GM18499 (cell line): ENCODE measurements around the gene OR51B4.
"Not testable (repeated sequence)": the region's sequence is repeated elsewhere in the genome, so short reads cannot be mapped to it uniquely, and the experiment has no call there.

Source experiments
- ATAC-seq: cut with Tn5 transposase; IDR thresholded peaks from one replicate; pipeline ENCODE4 v1.9.1; 2021; ENCODE audit warnings: moderate number of reproducible peaks; ENCODE audit not compliant: insufficient read depth, unreplicated experiment

OR51B4 gene

DNA sequence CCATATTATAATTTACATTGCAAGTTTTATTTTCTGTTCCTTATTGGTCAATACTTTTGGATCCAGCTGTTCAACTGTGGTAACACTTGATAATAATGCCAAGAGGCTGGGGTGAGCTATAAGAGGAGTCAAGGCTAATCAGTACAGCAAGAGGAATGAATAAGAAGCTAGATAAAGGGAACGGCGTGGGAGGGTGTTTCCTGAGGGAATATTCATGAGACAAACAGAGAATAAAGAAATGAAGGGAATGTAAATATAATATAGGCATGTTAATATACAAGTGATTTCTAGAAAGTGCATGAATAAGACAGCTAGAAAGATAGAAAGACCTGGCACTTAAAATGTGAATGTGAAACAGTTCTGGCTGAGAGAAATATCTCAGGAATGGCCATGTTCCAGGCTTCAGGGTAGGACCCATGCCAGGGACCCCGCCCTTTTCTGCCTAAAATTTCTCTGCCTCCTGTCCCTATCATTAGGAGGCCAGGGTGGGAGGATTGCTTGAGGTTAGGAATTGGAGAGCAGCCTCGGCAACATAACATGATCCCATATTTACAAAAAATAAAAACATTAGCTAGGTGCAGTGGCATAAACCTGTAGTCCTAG is 3.9 kb downstream of the OR51B4 start:
- ATAC-seq: no peak

DNA sequence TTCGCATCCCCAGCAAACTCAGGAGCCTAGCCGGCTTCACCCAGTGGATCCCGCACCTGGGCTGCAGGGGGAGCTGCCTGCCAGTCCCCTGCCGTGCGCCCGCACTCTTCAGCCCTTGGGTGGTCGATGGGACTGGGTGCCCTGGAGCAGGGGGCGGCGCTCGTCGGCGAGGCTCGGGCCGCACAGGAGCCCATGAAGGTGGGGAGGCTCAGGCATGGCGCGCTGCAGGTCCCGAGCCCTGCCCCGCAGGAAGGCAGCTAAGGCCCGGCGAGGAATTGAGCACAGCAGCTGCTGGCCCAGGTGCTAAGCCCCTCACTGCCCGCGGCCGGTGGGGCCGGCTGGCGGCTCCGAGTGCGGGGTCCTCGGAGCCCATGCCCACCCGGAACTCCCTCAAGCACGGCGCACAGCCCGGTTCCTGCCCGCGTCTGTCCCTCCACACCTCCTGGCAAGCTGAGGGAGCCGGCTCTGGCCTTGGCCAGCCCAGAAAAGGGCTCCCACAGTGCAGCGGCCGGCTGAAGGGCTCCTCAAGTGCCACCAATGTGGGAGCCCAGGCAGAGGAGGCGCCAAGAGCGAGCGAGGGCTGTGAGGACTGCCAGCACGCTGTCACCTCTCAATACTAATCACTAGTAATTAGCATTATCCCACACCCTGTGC is 7.3 kb downstream of the OR51B4 start:
- ATAC-seq: not testable (repeated sequence)

DNA sequence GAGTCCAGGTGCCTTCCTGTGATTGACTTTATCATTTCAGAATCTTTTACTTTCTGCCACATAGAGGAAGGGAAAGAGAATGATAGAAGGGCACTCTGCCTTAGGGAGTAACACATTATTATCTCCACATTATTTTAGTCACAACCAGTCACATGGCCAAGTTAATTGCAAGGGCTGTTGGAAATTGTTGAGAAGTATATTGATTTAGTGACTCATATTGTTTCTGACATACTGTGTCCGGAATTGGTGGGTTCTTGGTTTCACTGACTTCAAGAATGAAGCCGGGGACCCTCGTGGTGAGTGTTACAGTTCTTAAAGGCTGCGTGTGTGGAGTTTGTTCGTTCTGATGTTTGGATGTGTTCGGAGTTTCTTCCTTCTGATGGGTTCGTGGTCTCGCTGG is 8.7 kb downstream of the OR51B4 start:
- ATAC-seq: no peak

DNA sequence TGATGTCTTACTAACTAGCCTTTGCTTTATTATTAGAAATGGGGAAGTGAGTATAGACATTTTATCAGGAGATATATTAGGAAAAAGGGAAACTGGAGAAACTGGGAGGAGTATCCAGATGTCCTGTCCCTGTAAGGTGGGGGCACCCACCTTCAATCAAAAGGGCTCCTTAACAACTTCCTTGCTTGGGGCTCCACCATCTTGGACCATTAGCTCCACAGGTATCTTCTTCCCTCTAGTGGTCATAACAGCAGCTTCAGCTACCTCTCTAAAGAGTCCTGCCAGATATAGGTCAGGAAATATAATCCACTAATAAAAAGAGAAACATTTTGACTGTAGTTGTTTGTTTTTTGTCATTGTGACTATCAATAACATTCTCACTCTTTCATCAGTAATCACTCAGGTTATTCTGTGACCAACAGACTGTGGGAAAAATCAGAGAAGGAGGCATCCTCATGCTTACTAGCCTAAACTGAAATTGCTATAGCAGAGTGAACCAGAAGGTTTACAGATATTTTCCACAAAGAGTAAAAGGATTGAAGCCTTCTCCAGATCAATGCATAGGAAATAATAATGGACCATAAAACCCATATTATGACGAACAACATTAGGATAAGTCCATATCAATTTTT is 10.4 kb downstream of the OR51B4 start:
- ATAC-seq: peak; percentile 85

DNA sequence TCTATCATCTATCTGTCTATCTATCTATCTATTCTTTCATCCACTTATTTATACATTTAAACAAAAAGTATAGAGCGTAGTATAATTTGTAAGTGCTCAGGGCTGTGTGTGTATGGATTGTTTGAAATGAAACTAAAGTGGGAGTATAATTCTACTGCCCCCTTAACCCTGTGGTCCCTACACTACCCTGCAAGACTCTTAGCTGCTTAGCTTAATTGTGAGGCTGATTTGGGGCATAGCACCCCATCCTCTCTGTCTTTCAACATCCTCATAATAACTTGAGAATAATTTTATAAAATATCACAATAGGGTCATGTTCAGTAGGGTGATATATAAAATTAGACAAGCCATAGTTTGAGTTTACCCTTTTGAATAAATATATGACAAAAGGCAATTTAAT is 11.6 kb downstream of the OR51B4 start:
- ATAC-seq: no peak

DNA sequence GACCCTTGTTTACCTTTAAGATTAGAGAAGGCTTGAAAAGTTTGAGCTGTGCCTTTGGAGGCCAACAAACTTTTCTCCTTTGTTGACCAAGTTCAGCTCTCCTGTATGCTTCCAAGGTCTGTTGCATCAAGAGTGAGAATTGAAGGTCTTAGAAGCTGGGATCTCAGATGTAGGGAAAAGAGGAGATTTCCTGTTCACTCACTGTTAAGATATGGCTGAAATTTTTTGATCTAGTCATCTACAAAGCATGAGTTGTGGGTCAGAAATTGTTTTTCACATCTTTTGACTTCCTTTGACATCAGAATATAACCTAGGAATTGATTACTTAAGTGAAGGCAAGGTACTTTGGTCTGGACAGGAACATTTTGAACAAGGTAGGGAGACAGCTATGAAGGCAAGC is 12.1 kb downstream of the OR51B4 start:
- no peak for ATAC-seq

DNA sequence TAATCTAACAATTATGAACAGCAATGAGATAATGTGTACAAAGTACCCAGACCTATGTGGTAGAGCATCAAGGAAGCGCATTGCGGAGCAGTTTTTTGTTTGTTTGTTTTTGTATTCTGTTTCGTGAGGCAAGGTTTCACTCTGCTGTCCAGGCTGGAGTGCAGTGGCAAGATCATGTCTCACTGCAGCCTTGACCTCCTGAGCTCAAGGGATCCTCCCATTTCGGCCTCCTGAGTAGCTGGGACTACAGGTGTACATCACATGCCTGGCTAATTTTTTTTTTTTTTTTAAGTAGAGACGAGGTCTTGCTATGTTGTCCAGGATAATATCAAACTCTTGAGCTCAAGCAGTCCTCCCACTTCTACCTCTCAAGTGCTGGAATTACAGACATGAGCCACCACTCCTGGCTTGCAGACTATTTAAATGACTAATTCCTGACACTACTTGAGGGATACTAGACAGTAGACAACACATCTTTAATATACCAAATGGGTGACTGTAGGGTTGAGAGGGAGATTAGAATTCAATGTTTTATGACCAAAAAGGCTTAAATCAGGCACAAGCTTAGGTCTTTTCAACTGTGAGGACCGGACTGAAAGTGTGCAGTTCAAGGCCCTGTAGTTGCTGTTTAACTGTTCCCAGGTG is 12.7 kb downstream of the OR51B4 start:
- ATAC-seq: no peak

DNA sequence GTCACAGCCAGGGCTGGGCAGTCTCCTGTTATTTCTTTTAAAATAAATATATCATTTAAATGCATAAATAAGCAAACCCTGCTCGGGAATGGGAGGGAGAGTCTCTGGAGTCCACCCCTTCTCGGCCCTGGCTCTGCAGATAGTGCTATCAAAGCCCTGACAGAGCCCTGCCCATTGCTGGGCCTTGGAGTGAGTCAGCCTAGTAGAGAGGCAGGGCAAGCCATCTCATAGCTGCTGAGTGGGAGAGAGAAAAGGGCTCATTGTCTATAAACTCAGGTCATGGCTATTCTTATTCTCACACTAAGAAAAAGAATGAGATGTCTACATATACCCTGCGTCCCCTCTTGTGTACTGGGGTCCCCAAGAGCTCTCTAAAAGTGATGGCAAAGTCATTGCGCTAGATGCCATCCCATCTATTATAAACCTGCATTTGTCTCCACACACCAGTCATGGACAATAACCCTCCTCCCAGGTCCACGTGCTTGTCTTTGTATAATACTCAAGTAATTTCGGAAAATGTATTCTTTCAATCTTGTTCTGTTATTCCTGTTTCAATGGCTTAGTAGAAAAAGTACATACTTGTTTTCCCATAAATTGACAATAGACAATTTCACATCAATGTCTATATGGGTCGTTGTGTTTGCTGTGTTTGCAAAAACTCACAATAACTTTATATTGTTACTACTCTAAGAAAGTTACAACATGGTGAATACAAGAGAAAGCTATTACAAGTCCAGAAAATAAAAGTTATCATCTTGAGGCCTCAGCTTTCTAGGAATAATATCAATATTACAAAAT is 13.4 kb downstream of the OR51B4 start:
- ATAC-seq: no peak

DNA sequence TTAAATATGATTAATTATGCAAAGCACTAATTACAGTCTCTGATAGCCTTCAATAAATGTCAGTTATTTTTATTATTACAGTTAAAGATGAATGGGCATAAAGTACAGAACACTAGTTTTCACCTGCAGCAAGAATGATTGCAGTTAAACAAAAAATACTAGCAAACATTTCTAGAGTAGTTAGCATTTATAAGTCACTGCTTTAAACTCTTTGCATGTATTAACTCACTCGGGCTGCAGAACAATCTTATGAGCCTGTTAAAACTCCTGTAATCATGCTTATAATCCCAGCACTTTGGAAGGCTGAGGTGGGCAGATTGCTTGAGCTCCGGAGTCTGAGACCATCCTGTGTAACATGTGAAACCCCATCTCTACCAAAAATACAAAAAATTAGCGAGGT is 14.8 kb downstream of the OR51B4 start:
- no peak for ATAC-seq

DNA sequence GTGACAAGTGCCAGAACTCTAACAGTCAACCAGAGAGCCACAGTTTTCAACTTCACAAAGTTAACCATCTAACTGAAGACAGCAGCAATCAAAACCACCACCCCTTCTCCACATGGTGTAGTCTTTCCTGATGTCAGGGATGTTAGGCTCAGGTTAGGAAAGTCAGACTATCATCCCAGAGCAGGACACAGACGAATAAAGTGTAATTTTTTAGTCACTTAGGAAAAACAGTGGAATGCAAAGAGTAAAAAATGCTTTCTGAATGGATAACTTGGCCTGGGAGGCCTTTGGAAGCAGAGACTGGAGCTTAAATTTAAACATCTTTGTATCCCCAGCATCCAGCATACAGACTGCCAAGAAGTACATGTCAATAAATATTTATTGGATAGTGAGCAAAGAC is 15.4 kb downstream of the OR51B4 start:
- no peak for ATAC-seq

DNA sequence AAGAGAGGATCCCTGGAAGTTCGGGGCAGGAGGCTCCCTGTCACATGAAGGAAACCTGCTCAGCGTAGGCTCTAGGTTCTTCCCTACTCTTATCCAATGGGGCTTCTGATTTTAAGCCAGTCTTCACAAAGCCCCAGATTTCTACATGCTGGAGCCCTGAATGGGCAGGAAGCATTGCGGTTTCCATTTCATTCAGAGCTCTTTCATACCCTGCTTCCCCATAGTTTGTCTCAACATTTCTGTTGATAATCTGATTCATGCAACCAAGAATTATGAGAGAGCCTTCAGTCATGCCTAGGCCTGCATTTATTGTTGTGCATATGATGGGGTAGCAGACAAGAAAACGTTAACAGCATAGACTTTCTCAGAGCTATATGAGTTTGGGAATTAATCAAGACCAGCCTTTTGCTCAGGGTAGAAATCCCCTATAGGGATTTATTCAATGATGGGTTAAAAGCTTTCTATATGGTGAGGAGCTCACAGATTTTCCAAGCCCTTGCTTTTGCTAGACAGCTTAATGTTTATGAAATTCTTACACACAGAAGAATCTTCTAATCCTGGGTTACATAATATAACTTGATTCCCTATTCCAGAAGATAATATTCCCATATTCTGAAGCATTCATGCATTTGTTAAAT is 15.9 kb downstream of the OR51B4 start:
- no peak for ATAC-seq

DNA sequence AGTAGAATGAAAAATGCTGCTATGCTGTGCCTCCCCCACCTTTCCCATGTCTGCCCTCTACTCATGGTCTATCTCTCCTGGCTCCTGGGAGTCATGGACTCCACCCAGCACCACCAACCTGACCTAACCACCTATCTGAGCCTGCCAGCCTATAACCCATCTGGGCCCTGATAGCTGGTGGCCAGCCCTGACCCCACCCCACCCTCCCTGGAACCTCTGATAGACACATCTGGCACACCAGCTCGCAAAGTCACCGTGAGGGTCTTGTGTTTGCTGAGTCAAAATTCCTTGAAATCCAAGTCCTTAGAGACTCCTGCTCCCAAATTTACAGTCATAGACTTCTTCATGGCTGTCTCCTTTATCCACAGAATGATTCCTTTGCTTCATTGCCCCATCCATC is 17.1 kb downstream of the OR51B4 start:
- ATAC-seq: no peak

DNA sequence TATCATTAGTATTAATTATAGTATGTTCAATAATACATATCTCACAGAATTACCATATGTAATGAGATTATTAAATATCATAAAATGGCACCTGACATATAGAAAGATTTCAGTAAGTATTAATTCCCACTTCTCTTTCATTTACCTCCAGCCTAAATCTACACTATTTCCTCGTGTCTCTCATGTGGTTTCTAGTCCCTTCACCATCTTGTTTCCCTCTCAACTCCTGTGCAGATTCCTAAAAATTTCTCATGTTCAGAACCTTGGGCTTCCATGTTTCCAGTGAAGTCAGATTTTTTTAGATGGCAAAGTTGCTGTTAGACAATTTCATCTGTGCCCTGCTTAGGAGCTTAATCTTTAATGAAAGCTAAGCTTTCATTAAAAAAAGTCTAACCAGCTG is 17.9 kb downstream of the OR51B4 start:
- ATAC-seq: no peak

DNA sequence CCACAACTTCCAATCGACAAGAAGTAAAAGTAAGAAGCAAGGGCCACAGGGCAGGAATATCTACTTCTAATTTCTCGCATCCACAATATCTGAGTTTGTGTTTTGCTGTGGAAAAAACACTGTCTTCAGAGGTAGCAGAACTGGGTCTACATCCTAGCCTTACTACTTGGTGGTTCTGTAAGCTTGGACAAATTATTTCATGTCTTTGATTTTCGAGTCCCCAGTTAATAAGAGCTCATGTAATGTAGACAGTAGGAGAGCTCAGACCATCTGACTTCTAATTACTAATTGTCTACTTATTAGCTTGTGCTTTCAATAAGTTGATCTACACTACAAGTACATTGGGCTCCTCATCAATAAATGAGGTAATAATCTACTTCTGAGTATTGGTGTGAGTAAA is 18.7 kb downstream of the OR51B4 start:
- ATAC-seq: no peak

DNA sequence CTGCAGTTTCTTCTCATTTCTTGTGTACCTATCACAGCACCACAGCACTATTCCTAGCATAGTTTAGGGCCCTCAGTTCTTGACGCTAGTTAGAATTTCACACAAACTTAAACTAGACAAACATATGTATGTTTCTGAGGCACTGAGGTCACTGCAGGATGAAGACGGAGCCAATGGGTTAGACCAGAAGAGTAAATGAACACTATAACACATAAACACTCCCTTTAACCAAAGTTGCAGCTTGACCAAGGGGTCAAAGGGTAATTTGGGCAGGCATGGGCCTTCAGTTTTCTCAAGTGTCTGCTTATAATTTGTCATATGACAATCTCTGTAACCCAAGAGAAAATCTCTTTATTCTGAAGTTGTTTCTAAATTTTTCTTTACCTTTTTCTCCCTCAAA is 19.1 kb downstream of the OR51B4 start:
- no peak for ATAC-seq

DNA sequence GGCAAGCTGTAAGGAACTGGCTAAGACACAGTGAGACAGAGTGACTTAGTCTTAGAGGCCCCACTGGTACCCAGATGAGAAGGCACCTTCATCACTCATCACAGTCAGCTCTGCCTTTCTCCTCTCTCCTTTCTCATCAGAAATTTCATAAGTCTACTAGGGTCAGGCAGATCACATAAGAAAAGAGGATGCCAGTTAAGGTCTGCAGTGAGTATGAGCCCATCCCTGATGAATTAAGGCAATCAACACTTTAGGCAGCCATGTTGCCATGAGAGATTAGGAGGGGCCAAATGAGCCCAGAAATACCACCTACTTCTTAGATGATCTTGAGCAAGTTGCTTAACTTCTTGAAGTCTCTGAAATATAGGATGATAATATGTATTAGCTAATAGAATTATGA is 20.1 kb downstream of the OR51B4 start:
- no peak for ATAC-seq

DNA sequence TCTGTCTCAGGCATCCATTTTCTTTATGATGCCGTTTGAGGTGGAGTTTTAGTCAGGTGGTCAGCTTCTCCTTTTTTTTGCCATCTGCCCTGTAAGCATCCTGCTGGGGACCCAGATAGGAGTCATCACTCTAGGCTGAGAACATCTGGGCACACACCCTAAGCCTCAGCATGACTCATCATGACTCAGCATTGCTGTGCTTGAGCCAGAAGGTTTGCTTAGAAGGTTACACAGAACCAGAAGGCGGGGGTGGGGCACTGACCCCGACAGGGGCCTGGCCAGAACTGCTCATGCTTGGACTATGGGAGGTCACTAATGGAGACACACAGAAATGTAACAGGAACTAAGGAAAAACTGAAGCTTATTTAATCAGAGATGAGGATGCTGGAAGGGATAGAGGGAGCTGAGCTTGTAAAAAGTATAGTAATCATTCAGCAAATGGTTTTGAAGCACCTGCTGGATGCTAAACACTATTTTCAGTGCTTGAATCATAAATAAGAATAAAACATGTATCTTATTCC is 21.1 kb downstream of the OR51B4 start:
- peak; percentile 91 for ATAC-seq

DNA sequence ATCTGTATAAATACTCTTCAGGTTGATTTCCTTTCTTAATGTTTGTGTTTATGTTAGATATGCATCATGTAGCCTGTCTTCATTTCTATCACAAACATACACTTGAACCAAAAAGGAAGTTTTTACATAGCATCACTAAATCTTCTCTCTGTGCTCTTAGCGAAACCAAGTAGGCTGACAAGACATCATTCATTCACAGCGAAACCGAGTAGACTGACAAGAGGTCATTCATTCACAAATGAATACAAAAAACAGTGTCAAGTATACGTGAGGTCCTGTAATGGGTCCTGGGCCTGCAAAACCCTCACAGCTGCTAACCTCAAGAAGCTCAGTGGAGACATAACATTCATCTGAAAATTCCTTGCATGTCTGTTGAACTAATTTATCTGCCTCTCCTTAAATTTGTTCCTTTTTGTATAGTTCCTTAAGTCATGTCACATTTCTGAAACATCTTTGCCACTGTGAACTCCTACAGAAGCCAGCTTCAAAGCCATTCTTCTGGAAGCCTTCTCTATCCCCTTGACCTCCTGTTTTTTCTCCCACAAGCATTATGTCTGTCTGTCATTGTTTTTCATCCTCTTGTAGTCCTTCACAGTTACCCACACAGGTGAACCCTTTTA is 22.2 kb downstream of the OR51B4 start:
- ATAC-seq: no peak

DNA sequence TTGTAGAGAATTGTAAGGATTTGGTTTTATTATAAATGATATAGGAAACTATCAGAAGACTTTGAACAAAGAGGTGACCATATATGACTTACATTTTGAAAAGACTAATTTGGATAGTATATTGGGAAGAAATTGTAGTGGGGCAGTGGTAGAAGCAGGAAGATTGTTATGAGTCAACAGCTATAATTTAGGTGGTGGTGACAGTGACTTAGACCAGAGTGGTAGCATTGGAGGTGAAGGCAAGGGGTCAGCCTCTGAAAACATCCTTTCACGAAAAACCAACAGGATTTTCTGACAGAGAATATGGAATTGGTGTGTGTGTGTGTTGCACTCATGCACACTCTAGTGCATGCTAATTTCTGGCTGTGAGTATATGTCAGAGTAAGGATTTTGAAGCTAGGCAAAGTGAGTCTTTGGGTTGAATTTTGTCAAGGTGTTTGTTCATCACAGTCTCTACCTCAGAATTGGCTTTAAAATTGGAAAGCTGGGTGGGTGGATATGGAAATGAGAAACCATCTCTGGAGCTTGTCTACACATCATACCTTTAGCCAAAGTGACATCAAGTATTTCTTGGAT is 23.9 kb downstream of the OR51B4 start:
- ATAC-seq: peak; percentile 49
